Muscle layer of colon (tissue), 2 donors: ENCODE data around the gene TRIM67.

ENCODE experiments used
- H3K27ac ChIP-seq: one replicate; pipeline ENCODE4 v1.7.0; 2013; ENCODE audit warnings: low read depth, mild to moderate bottlenecking, low read length, moderate library complexity
- H3K27me3 ChIP-seq, 2 donors: one replicate each; pipeline ENCODE4 v1.7.0; 2013; ENCODE audit warnings: low read length in 2 of 2, mild to moderate bottlenecking in 2 of 2; ENCODE audit not compliant: insufficient read depth in 2 of 2, control insufficient read depth in 1 of 2
- H3K36me3 ChIP-seq: one replicate; pipeline ENCODE4 v1.7.0; 2013; ENCODE audit warnings: mild to moderate bottlenecking, low read length; ENCODE audit not compliant: insufficient read depth
- H3K4me1 ChIP-seq: one replicate; pipeline ENCODE4 v1.7.0; 2013; ENCODE audit warnings: mild to moderate bottlenecking, low read length; ENCODE audit not compliant: insufficient read depth
- H3K4me3 ChIP-seq, 2 donors: one replicate each; pipeline ENCODE4 v1.7.0; 2013; ENCODE audit warnings: low read length in 2 of 2, low read depth in 1 of 2, mild to moderate bottlenecking in 1 of 2, moderate library complexity in 1 of 2
- H3K9ac ChIP-seq: one replicate; pipeline ENCODE4 v1.7.0; 2013; ENCODE audit warnings: low read length
- H3K9me3 ChIP-seq: one replicate; pipeline ENCODE4 v1.7.0; 2013; ENCODE audit warnings: mild to moderate bottlenecking, low read length
- donor health status: abdominal sarcoma.
- donor health status: Adenocarcinoma of cecum.

Gene TRIM67

GRCh38 chr1:231240883-231241735 lies 79.3 kb downstream of the TRIM67 start, which contains the start of gene GNPAT:
Gene GNPAT (plus strand): TSS chr1:231241212. CDS start chr1:231241379, 167 bp downstream.
- Histone ChIP-seq H3K4me3 (peak within 1 kb of the TSS; percentile 90 to 95), H3K4me1 (peaks cover 26% of the 10 kb centered on the region), H3K9ac (peak within 1 kb of the TSS; percentile 86), H3K9me3 (no peaks in the 10 kb centered on the region), H3K27ac (peak within 1 kb of the TSS; percentile 88), H3K27me3 (no peaks in the 10 kb centered on the region), H3K36me3 (peaks cover 17% of the 10 kb centered on the region)

GRCh38 chr1:231241750-231242149 lies 79.9 kb downstream of the TRIM67 start:
- peak overlapping the region; percentile 86 for H3K9ac ChIP-seq
- H3K4me3 ChIP-seq: peak overlapping the region; percentile 90 to 95
- H3K9me3 ChIP-seq: no peaks in the 10 kb centered on the region
- peaks cover 17% of the 10 kb centered on the region for H3K36me3 ChIP-seq
- no peaks in the 10 kb centered on the region for H3K27me3 ChIP-seq
- peaks cover 22% of the 10 kb centered on the region for H3K4me1 ChIP-seq
- peak overlapping the region; percentile 88 for H3K27ac ChIP-seq

- H3K36me3 ChIP-seq: peaks cover 11% of the 10 kb centered on the region
- no peak overlapping the region for H3K9ac ChIP-seq
- H3K4me1 ChIP-seq: peaks cover 22% of the 10 kb centered on the region
- no peak overlapping the region for H3K27ac ChIP-seq
- H3K27me3 ChIP-seq: no peaks in the 10 kb centered on the region
- no peaks in the 10 kb centered on the region for H3K9me3 ChIP-seq
- peak overlapping the region in 1 of 2 donors; percentile 90 for H3K4me3 ChIP-seq
Observed at GRCh38 chr1:231242516-231243198, 80.8 kb downstream of the TRIM67 start.

- Histone ChIP-seq H3K4me1 (no peaks in the 10 kb centered on the region), H3K36me3 (peaks cover 15% of the 10 kb centered on the region), H3K9me3 (no peaks in the 10 kb centered on the region), H3K27me3 (no peaks in the 10 kb centered on the region), H3K27ac (no peak overlapping the region), H3K9ac (no peak overlapping the region), H3K4me3 (no peak overlapping the region)
Observed at GRCh38 chr1:231248778-231249177, 86.9 kb downstream of the TRIM67 start.

GRCh38 chr1:231252336-231252735 lies 90.5 kb downstream of the TRIM67 start:
- Histone ChIP-seq H3K9ac (no peak overlapping the region), H3K27ac (no peak overlapping the region), H3K4me3 (no peak overlapping the region), H3K27me3 (no peaks in the 10 kb centered on the region), H3K4me1 (no peaks in the 10 kb centered on the region), H3K36me3 (peaks cover 22% of the 10 kb centered on the region), H3K9me3 (no peaks in the 10 kb centered on the region)

- Histone ChIP-seq H3K27ac (no peak overlapping the region), H3K9ac (no peak overlapping the region), H3K27me3 (no peaks in the 10 kb centered on the region), H3K4me3 (no peak overlapping the region), H3K9me3 (no peaks in the 10 kb centered on the region), H3K36me3 (peaks cover 56% of the 10 kb centered on the region), H3K4me1 (no peaks in the 10 kb centered on the region)
Observed at GRCh38 chr1:231260351-231260750, 98.5 kb downstream of the TRIM67 start.

GRCh38 chr1:231264642-231265041 lies 102.8 kb downstream of the TRIM67 start:
- Histone ChIP-seq H3K4me3 (no peak overlapping the region), H3K27ac (no peak overlapping the region), H3K27me3 (no peaks in the 10 kb centered on the region), H3K9ac (no peak overlapping the region), H3K4me1 (no peaks in the 10 kb centered on the region), H3K9me3 (no peaks in the 10 kb centered on the region), H3K36me3 (peaks cover 65% of the 10 kb centered on the region)

- Histone ChIP-seq H3K36me3 (peaks cover 68% of the 10 kb centered on the region), H3K27ac (no peak overlapping the region), H3K4me1 (no peaks in the 10 kb centered on the region), H3K27me3 (no peaks in the 10 kb centered on the region), H3K4me3 (no peak overlapping the region), H3K9me3 (no peaks in the 10 kb centered on the region), H3K9ac (no peak overlapping the region)
Observed at GRCh38 chr1:231265379-231265778, 103.5 kb downstream of the TRIM67 start.

- Histone ChIP-seq H3K27me3 (no peaks in the 10 kb centered on the region), H3K9ac (no peak overlapping the region), H3K4me1 (no peaks in the 10 kb centered on the region), H3K4me3 (no peak overlapping the region), H3K36me3 (peaks cover 69% of the 10 kb centered on the region), H3K27ac (no peak overlapping the region), H3K9me3 (no peaks in the 10 kb centered on the region)
Observed at GRCh38 chr1:231266811-231267322, 105.0 kb downstream of the TRIM67 start.
